ENCODE data around the gene SPOPL.
"Not testable (repeated sequence)": the region's sequence is repeated elsewhere in the genome, so short reads cannot be mapped to it uniquely, and the experiment has no call there.

SPOPL gene

GRCh38 chr2:138512672-138513071 is 11.1 kb downstream of the SPOPL start:
- DNase-seq (ENCODE audit: insufficient read length, low spot score) (no peak), FAIRE-seq (no peak)
- TF ChIP-seq CTCF (IDR thresholded peaks at IDR 0.05; ENCODE audit: insufficient read depth, missing control alignments) = no peak

GRCh38 chr2:138514173-138514572 is 12.6 kb downstream of the SPOPL start:
- DNase-seq (ENCODE audit: insufficient read length, low spot score) = no peak
- TF ChIP-seq CTCF (IDR thresholded peaks at IDR 0.05; ENCODE audit: insufficient read depth, missing control alignments) = no peak
- FAIRE-seq = no peak

GRCh38 chr2:138515092-138515491 is 13.5 kb downstream of the SPOPL start:
- FAIRE-seq (no peak), DNase-seq (ENCODE audit: insufficient read length, low spot score) (no peak)
- no peak for TF ChIP-seq CTCF (IDR thresholded peaks at IDR 0.05; ENCODE audit: insufficient read depth, missing control alignments)

GRCh38 chr2:138516030-138516704 is 14.6 kb downstream of the SPOPL start:
- no peak for TF ChIP-seq CTCF (IDR thresholded peaks at IDR 0.05; ENCODE audit: insufficient read depth, missing control alignments)
- FAIRE-seq = no peak
- DNase-seq (ENCODE audit: insufficient read length, low spot score) = no peak

GRCh38 chr2:138518860-138519259 is 17.3 kb downstream of the SPOPL start:
- no peak for FAIRE-seq
- no peak for DNase-seq (ENCODE audit: insufficient read length, low spot score)
- TF ChIP-seq CTCF (IDR thresholded peaks at IDR 0.05; ENCODE audit: insufficient read depth, missing control alignments) = no peak

- FAIRE-seq (no peak), DNase-seq (ENCODE audit: insufficient read length, low spot score) (no peak)
- no peak for TF ChIP-seq CTCF (IDR thresholded peaks at IDR 0.05; ENCODE audit: insufficient read depth, missing control alignments)
These were observed 20.3 kb downstream of the SPOPL start for GRCh38 chr2:138521821-138522220.

GRCh38 chr2:138522556-138522955 is 21.0 kb downstream of the SPOPL start:
- no peak for DNase-seq (ENCODE audit: insufficient read length, low spot score)
- no peak for FAIRE-seq
- no peak for TF ChIP-seq CTCF (IDR thresholded peaks at IDR 0.05; ENCODE audit: insufficient read depth, missing control alignments)

- FAIRE-seq; DNase-seq (ENCODE audit: insufficient read length, low spot score): not testable (repeated sequence)
These were observed 21.6 kb downstream of the SPOPL start for GRCh38 chr2:138523018-138523672.

GRCh38 chr2:138523673-138524042 is 22.1 kb downstream of the SPOPL start:
- not testable (repeated sequence) for DNase-seq (ENCODE audit: insufficient read length, low spot score); FAIRE-seq

GRCh38 chr2:138524353-138524752 is 22.8 kb downstream of the SPOPL start:
- FAIRE-seq; DNase-seq (ENCODE audit: insufficient read length, low spot score): not testable (repeated sequence)

Data from D721Med (cell line).